ENCODE results near the gene RPL10. TPM values are rescaled to one million over a fixed set of nuclear protein-coding genes. Genes with fewer than 3 reads are reported as not detected.

RPL10 gene
- total and polyA plus RNA-seq, 9 of the 15 experiments (the other 6 are each of a cell fraction or from before 2014, with no cell fraction given): 3,774 to 7,600 (median 5,014) TPM

DNA sequence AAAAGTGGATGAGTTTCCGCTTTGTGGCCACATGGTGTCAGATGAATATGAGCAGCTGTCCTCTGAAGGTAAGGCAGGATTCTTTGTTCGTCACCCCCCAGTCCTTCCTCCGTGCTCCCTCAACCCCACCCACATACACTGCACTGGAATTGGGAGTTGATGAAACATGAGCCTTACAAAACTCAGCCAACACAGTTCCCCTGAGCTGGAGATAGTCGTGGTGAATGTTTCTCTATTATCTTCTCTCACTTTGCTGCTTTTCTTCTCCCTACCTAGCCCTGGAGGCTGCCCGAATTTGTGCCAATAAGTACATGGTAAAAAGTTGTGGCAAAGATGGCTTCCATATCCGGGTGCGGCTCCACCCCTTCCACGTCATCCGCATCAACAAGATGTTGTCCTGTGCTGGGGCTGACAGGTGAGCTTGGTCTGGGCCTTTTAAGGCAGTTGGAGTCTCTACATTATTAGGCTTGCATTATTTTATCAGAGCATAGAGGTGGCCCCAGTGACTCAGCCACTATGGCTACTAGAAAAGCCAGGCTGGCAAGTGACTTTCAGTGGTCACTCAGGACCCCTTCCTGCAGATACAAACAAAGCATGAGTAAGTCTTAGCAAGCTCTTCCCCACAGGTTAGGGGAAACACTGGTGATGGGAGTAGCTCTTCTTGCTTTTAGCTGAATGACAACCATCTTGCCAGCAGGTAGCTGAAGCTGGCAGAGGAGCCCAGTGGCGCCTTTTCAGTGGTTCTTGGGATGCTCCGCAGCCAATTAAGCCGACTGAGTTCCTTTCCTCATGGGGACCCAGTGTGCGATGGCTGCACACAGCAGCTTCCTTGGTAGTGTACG is 1.6 kb downstream of the RPL10 start (continued):
- TF ChIP-seq, protein P1, sequence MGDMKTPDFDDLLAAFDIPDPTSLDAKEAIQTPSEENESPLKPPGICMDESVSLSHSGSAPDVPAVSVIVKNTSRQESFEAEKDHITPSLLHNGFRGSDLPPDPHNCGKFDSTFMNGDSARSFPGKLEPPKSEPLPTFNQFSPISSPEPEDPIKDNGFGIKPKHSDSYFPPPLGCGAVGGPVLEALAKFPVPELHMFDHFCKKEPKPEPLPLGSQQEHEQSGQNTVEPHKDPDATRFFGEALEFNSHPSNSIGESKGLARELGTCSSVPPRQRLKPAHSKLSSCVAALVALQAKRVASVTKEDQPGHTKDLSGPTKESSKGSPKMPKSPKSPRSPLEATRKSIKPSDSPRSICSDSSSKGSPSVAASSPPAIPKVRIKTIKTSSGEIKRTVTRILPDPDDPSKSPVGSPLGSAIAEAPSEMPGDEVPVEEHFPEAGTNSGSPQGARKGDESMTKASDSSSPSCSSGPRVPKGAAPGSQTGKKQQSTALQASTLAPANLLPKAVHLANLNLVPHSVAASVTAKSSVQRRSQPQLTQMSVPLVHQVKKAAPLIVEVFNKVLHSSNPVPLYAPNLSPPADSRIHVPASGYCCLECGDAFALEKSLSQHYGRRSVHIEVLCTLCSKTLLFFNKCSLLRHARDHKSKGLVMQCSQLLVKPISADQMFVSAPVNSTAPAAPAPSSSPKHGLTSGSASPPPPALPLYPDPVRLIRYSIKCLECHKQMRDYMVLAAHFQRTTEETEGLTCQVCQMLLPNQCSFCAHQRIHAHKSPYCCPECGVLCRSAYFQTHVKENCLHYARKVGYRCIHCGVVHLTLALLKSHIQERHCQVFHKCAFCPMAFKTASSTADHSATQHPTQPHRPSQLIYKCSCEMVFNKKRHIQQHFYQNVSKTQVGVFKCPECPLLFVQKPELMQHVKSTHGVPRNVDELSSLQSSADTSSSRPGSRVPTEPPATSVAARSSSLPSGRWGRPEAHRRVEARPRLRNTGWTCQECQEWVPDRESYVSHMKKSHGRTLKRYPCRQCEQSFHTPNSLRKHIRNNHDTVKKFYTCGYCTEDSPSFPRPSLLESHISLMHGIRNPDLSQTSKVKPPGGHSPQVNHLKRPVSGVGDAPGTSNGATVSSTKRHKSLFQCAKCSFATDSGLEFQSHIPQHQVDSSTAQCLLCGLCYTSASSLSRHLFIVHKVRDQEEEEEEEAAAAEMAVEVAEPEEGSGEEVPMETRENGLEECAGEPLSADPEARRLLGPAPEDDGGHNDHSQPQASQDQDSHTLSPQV (IDR thresholded peaks at IDR 0.05): peak; percentile 45
- TF ChIP-seq HMGN3 (IDR thresholded peaks at IDR 0.05; ENCODE audit: borderline replicate concordance, extremely low read depth, insufficient read length, low read depth, low read length): no peak
- TF ChIP-seq ZNF146 (CRISPR knock-in tag; IDR thresholded peaks at IDR 0.05; ENCODE audit: unreplicated experiment): no peak
- TF ChIP-seq, protein P2, sequence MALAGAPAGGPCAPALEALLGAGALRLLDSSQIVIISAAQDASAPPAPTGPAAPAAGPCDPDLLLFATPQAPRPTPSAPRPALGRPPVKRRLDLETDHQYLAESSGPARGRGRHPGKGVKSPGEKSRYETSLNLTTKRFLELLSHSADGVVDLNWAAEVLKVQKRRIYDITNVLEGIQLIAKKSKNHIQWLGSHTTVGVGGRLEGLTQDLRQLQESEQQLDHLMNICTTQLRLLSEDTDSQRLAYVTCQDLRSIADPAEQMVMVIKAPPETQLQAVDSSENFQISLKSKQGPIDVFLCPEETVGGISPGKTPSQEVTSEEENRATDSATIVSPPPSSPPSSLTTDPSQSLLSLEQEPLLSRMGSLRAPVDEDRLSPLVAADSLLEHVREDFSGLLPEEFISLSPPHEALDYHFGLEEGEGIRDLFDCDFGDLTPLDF (CRISPR knock-in tag; IDR thresholded peaks at IDR 0.05): 0 out of 2 replicates have a peak, but pooled peaks have one; percentile 14
- TF ChIP-seq FOXK1 (CRISPR knock-in tag; IDR thresholded peaks at IDR 0.05; ENCODE audit: borderline replicate concordance): 0 out of 2 replicates have a peak, but pooled peaks have one; percentile 15
- TF ChIP-seq NFXL1 (CRISPR knock-in tag; IDR thresholded peaks at IDR 0.05): no peak
- TF ChIP-seq CAMTA2 (CRISPR knock-in tag; conservative IDR thresholded peaks at IDR 0.05): no peak
- TF ChIP-seq ZNF384 (IDR thresholded peaks at IDR 0.05; ENCODE audit: low read depth, low read length): no peak
- TF ChIP-seq ZFP91 (CRISPR knock-in tag; IDR thresholded peaks at IDR 0.05): peak; percentile 50; the same call in 1 of the 2 replicates
- no peak for TF ChIP-seq ZEB2 (IDR thresholded peaks at IDR 0.05)
- TF ChIP-seq, protein P3, sequence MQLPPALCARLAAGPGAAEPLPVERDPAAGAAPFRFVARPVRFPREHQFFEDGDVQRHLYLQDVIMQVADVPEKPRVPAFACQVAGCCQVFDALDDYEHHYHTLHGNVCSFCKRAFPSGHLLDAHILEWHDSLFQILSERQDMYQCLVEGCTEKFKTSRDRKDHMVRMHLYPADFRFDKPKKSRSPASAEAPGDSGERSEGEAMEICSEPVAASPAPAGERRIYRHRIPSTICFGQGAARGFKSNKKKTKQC (CRISPR knock-in tag; IDR thresholded peaks at IDR 0.05): no peak; the same call in 1 of the 2 replicates
- TF ChIP-seq FOXP1 (CRISPR knock-in tag; IDR thresholded peaks at IDR 0.05): no peak
- TF ChIP-seq NONO (IDR thresholded peaks at IDR 0.05; ENCODE audit: low read depth in 2 of 2, low read length in 1 of 2): no peak
- 0 out of 2 replicates have a peak, but pooled peaks have one; percentile 46 for TF ChIP-seq SP1 (CRISPR knock-in tag; IDR thresholded peaks at IDR 0.05)
- no peak for TF ChIP-seq ZNF395 (CRISPR knock-in tag; IDR thresholded peaks at IDR 0.05)
- no peak for TF ChIP-seq SAFB2 (IDR thresholded peaks at IDR 0.05; ENCODE audit: borderline replicate concordance, low read depth, low read length, severe bottlenecking)
- TF ChIP-seq ZNF253 (CRISPR knock-in tag; conservative IDR thresholded peaks at IDR 0.05): no peak

Data from K562 (cell line).